HG03342 (cell line): ENCODE measurements around the gene ATOH1.

Experiments used
- ATAC-seq: cut with Tn5 transposase; IDR thresholded peaks from one replicate; pipeline ENCODE4 v1.9.1; 2021; ENCODE audit warnings: mild to moderate bottlenecking, moderate library complexity; ENCODE audit not compliant: unreplicated experiment

Gene ATOH1

DNA sequence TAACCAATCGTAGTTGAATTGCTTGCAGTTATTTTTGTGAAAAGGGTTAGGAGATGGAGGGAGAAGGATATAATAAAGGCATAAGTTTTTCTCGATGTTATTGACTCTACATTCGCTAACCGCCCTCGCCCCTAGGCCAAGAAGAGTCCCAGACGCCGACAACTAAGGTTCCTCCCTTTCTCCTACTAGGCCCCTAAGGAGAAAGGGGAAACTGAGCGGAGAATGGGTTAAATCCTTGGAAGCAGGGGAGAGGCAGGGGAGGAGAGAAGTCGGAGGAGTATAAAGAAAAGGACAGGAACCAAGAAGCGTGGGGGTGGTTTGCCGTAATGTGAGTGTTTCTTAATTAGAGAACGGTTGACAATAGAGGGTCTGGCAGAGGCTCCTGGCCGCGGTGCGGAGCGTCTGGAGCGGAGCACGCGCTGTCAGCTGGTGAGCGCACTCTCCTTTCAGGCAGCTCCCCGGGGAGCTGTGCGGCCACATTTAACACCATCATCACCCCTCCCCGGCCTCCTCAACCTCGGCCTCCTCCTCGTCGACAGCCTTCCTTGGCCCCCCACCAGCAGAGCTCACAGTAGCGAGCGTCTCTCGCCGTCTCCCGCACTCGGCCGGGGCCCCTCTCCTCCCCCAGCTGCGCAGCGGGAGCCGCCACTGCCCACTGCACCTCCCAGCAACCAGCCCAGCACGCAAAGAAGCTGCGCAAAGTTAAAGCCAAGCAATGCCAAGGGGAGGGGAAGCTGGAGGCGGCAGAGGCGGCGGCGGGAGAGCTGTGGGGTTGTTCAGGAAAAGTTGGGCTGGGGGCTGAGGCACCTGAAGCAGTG, 5.9 kb downstream of the ATOH1 start:
- no peak for ATAC-seq

DNA sequence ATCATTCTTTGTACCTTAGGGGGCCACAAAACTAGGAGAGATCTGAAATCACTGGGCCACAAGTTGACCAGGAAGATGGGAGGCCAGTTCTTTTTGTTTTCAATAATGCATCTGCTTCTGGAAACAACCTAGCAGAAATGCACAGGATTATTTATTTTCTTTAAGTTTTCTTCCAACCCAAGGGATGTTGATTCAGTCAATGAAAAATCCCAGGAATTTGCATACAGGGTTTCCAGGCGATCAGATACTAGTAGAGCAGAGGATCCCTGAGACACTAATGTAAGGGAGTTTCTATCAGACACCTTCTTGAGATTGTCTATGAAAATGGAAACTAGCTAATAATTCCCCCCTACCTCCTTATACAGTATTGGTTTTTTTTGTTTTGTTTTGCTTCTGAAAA, 7.4 kb downstream of the ATOH1 start:
- no peak for ATAC-seq

DNA sequence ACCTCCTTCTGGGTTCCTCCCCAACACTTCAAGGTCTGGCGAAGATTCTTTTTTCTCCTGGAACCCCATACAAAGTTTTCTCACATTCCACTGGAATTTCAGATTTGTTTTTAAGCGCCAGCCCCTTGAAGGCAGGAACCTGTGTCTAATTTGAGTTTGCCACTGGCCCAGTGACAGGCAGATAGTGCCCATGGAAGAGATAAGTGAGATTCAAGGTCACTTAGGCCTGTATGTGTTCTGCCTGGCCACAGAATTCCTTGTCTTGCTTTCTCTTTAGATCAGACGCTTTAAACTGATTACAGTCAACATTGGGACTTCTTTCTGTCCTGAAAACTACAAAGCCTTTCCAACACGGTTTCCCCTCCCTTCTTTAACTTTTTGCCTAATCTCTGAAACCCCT, 11.2 kb downstream of the ATOH1 start:
- no peak for ATAC-seq

DNA sequence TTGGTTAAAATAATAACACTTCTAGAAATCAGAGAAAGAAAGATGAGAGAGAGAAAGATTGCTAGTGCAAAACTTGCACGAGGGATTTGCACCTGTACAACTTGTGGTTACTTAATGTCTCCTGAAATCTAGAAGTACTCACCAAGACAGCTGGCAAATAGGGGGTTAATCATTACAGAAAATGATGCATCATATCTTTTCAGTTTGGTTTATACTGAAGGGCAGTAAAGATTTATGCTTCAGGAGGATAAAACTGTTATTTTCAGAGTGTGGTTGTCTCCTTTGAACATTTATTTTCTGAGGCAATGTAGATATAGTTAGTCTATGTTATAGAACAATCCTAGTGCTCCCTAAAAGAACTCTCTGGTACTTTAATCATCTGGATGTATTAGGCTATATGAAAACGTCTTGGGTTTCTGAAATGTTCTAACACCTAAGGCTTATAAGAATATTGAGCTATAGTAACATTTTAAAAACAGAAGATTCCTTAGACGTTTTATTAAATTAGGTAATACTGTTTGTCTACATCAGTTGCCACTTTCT, 13.3 kb downstream of the ATOH1 start:
- peak; percentile 49 for ATAC-seq

DNA sequence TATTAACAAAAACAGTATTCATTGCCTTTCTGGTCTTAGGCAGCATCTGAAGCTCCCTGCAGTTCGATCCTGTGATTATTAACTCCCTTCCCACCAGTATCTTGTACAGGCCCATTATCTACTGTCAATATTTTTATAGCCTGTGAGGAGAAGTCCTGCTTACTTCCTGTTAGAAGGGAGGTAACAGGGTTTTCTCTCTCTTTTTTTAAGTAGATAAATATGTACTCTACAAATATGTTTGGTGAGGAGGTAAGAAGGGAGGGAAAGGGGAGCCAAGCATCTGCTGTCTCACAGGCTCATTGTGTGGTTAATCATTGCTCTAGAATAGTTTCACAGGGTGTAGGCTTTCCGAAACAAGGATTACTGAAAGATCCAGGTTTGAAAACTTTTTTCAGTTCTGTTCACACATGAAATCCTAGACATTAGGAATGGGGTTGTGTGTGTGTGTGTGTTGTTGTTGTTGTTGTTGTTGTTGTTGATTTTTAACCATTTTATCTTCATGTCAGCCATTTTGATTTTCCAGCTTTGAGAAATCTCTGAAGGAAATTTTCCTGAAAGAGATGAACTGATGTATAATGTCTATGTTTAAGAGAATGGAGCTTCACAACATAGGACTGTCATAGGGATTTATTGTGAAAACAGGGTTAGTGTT, 14.2 kb downstream of the ATOH1 start:
- ATAC-seq = peak; percentile 65

DNA sequence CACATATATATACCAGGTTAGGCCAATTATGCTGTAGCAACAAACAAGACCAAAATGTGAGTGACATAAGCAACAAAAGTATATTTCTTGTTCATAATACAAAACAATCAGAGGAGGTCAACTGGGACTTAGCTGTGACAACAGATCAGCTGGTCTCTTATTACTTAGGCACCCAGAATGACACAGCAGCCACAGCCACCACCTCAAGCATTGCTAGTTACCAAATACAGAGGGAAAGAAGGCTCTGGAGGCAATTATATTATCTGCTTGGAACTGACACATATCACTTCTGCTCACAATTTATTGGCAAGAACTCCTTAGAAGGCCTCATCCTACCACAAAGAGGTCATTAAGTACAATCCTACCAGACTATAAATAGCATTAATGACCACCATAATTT, 15.2 kb downstream of the ATOH1 start:
- no peak for ATAC-seq

DNA sequence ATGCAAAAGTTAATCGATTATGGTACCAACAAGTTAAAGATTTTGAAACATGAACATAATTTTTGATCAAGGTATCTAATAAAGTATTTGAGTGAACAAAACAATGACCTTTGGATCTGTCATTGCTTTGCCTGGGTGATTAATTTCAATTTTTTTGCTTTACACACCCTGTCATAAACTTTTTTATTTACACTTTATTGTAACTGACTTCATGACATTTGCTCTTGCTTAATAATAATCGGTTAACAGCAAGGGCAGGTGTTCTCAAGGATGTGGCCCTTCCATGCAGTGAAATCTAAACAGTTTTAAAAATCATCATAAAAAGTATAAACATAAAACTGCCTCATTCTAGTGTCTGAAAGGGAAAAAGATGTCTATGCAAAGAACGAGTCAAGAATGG, 24.1 kb downstream of the ATOH1 start:
- no peak for ATAC-seq

DNA sequence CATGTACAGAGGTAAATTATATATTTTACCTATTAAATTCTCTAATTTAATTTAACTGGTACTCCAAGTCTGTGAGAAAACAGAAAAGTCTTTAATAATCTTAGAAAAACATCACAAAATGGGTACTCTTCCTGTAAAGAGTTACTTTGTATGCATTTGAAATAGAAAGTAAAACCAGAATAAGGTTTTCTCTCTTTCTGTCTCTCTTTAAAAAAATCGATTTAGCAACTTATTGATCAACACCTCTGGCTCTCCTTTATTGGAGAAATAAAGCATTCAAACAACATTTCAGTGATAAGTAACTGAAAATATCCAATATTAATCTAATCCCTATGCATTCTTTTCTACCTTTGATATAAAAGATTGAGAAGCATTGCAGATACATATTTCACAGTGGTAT, 27.4 kb downstream of the ATOH1 start:
- no peak for ATAC-seq

DNA sequence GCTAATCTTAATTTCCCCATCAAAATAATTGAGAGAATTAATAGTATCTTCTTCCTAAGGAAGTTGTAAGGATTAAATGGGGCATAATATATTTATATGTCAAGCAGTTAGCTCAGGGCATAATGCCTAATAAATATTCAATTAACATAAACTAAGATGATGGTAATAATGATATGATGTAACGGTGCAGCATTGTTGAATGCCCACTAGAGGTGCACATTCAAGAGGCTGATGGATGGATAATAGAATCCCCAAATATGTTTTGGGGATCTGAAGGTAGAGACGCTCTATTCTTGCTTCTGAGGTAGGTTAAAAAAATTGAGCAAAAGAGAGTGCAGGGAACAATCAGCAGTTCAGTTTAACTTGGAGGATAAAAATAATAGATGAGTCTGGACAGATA, 37.1 kb downstream of the ATOH1 start:
- no peak for ATAC-seq

DNA sequence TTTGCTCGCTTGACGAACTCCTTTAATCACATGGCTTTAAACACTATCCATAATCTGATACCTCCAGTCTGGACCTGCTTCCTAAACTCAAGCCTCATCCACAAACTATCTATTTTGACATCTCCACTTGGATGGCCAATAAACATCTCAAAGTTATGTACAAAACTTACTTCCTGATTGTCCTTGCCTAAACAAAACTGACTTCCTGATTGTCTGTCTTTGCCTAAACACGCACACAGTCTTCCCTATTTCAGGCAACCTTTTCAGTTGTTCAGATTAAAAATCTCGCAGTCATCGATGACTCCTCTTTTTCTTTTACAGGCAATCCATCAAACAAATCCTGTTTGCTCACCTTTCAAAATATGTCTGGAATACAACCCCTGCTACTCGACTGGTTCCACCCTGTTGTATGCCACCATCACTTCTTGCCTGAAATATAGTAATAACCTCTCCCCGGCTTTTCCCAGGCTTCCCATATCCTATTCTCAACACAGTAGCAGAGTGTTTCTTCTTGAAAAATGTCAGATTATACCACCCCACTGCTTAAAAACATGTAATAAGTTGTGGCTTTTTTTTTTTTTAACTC, 39.0 kb downstream of the ATOH1 start:
- ATAC-seq = no peak

DNA sequence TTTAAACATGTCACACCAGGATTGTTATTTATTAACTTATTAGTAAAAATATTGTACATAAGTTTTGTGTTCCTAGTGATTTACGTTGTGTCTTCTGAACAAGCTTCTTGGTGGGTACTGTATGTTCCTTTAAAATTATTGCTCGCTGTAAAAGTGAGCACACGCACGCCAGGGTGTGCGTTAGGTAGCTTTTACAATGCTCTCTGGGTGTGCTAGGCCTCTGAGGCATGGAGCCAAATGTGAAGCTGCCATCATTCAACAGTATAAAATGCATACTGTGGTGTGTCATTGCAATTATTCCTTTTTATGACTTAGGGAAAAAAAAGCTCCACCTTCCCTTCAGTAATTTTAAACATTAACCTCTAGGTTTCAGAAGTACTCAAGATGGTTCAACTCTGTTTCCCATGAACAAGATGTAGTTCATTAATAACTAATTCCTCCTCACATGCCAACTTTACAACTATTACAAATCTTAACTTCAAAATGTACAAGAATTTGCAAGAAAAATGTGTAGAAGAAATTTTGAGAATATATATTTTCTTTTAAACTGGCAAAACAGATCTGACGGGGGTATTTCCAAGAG, 42.4 kb downstream of the ATOH1 start:
- no peak for ATAC-seq

DNA sequence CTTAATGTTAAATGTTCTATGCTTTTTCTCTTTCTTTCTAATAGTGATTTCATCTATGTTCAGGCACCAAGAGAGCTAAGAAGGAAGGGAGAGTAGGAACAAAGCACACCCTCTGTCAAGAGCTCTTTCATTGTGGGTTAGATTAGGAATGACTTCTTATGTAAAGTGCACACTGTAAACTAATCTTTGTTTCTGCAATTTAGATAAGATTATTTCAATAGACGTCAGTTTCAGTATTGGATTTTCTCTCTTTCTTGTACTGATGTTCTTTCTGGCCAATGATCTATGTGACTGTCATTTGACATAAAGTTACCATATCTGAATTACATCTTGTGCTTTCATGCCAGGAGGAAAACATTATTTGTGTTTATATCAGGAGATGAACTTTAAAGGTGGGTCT, 48.2 kb downstream of the ATOH1 start:
- no peak for ATAC-seq

DNA sequence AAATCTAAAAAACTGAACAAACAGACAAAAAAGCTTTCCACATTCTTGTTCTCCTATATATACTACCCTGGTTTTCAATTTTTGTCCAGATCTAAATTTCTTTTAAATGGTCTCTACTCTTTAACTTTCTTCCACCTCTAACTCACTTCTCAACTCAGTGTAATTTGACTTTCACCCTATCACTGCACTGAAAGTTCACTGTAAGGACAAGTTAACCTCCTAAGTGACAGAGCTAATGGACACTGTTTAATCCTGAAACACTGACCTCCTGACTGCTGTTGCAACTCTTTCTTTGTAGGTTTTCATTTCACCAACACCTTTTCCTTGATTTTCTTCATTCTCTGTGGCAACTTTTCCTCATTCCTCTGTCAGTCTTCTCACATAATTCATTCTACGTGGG, 50.0 kb downstream of the ATOH1 start:
- ATAC-seq = no peak

DNA sequence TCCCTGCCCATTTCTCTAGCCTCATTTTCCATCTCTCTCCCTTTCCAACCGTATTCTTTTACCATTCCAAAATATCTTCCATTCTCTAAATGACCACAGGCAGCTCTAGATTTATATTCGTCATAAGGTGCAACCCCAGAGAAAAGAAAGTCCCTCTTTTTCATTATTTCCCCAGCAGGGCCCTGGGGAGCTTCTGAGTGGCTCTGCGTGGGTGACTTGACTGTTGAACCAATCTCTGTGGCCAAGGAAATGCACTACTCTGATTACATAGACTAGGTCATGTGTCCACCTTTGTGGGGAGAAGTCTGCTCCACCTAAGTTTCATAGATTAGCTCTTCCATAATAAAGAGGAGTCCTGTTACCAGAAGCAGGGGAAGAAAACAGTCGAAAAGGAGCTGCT, 51.4 kb downstream of the ATOH1 start:
- ATAC-seq = peak; percentile 92
